ENCODE results near the gene BAD. TPM values are rescaled to one million over a fixed set of nuclear protein-coding genes. Genes with fewer than 3 reads are reported as not detected.

The BAD gene
- total RNA-seq, 1 experiment from 2014 or later, result 23.3 TPM

- Histone ChIP-seq H4K20me1 (ENCODE audit: control insufficient read depth, insufficient read depth, insufficient read length) (peaks cover 2% of the 10 kb centered on the region), H3K4me1 (ENCODE audit: insufficient read depth, low read length) (no peaks in the 10 kb centered on the region; the same call in 1 of the 2 replicates), H2BK5ac (ENCODE audit: insufficient read length, low read length) (no peak overlapping the region), H3K27ac (ENCODE audit: insufficient read length, low read depth, low read length) (no peak overlapping the region), H3K79me2 (ENCODE audit: insufficient read depth, low read length) (no peaks in the 10 kb centered on the region), H3K4me2 (ENCODE audit: insufficient read depth, insufficient read length, low read length) (no peak overlapping the region), H2BK15ac (ENCODE audit: low read depth, low read length) (no peak overlapping the region), H3K18ac (ENCODE audit: insufficient read length, low read depth, low read length) (no peak overlapping the region), H2AK5ac (ENCODE audit: insufficient read length, low read length) (no peak overlapping the region), H3K9ac (ENCODE audit: extremely low read depth, insufficient read length, low read length) (no peak overlapping the region), H3T11ph (ENCODE audit: low read length) (no peak overlapping the region), H2BK20ac (ENCODE audit: low read depth, low read length, poor library complexity, severe bottlenecking) (no peak overlapping the region), H3K23me2 (ENCODE audit: insufficient read length, low read depth, low read length, poor library complexity, severe bottlenecking) (peaks cover 3% of the 10 kb centered on the region), H3K9me3 (ENCODE audit: control insufficient read depth, low read depth, low read length) (no peaks in the 10 kb centered on the region), H3K23ac (ENCODE audit: insufficient read length, low read depth, low read length) (no peak overlapping the region), H3K79me1 (ENCODE audit: insufficient read depth, low read depth, low read length, poor library complexity, severe bottlenecking) (no peaks in the 10 kb centered on the region), H4K8ac (replicated peaks; ENCODE audit: insufficient read length, low read depth, low read length) (no peak overlapping the region), H4K91ac (ENCODE audit: insufficient read length, low read depth, low read length) (no peak overlapping the region), H2BK12ac (ENCODE audit: insufficient read length, low read depth, low read length) (no peak overlapping the region), H2AFZ (ENCODE audit: low read length) (no peak overlapping the region), H3K4ac (ENCODE audit: low read depth, low read length) (no peak overlapping the region), H4K5ac (ENCODE audit: insufficient read length, low read depth, low read length) (no peak overlapping the region), H3K27me3 (ENCODE audit: insufficient read depth, low read length) (no peaks in the 10 kb centered on the region), H2BK120ac (ENCODE audit: low read depth, low read length, poor library complexity, severe bottlenecking) (no peak overlapping the region), H3K56ac (ENCODE audit: insufficient read length, low read depth, low read length) (no peak overlapping the region), H3K14ac (ENCODE audit: insufficient read depth, low read length) (no peak overlapping the region)
- peaks cover 29 to 34% of the 10 kb centered on the region in 2 experiments for H3K4me1 Mint-ChIP-seq
- DNase-seq, result no peak
- peak overlapping the region in 1 of 2 experiments; percentile 93; a peak in 1 of 5 replicates for H3K4me3 Mint-ChIP-seq
- H3K27me3 Mint-ChIP-seq (ENCODE audit: low read depth), result no peaks in the 10 kb centered on the region
- peaks cover 15 to 33% (median 31%) of the 10 kb centered on the region in 3 experiments; a peak in 6 of 7 replicates for H3K36me3 Mint-ChIP-seq (ENCODE audit: insufficient read depth in 1 of 3, low read depth in 3 of 3)
- no peaks in the 10 kb centered on the region for H3K9me3 Mint-ChIP-seq
- WGBS (ENCODE audit: extremely low coverage, insufficient read length, low lambda C conversion rate), result no CpG with 5 or more reads among the region's 7 CpGs
- no peak for TF ChIP-seq CTCF (conservative IDR thresholded peaks at IDR 0.05)
- H3K27ac Mint-ChIP-seq, result no peak overlapping the region
Measured at GRCh38 chr11:64320556-64320955, 36.1 kb upstream of the BAD start.
